HG02610 (cell line): Measurements from ENCODE around the gene RASGRP2.

ENCODE experiments used
- ATAC-seq: cut with Tn5 transposase; IDR thresholded peaks from one replicate; pipeline ENCODE4 v1.9.1; 2021; ENCODE audit warnings: mild to moderate bottlenecking, moderate library complexity; ENCODE audit not compliant: unreplicated experiment

RASGRP2 gene

DNA sequence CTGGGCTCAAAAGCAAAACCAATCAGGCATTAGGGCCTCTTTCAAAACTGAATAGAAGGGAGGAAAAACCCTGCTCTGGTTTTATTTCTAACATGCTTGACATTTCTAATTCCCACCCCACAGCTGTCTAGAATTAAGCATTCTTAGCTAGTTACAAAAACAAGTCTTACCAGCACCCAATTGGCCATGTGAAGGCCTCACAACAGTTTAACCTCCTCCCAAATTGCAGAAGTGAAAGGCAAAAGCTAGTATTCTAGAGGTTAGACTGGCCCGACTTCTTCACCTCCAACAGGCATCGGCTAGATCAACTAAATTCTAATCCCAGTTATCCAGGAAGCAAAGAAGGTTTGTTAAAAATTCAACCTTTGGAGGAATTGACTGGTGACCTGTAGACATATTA, 27.9 kb upstream of the RASGRP2 start:
- no peak for ATAC-seq

DNA sequence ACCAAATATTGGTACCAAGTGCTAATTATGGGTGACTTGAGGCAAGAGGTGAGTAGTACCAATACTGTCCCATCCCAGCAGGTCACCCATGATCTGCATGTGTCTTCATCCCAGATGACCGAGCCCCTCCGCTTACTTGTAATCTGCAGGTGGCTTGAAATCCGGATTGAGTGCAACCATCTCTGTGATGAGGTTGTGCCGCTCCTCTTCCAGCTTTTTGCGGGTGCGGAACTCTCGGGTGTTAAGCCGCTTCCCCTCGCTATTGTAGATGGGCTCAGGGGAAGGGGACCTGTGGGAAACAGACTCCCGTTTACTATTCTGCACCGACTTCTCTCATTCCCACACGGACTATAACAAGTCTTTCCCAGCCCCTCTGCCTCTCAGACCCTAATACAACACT, 26.2 kb upstream of the RASGRP2 start:
- no peak for ATAC-seq

DNA sequence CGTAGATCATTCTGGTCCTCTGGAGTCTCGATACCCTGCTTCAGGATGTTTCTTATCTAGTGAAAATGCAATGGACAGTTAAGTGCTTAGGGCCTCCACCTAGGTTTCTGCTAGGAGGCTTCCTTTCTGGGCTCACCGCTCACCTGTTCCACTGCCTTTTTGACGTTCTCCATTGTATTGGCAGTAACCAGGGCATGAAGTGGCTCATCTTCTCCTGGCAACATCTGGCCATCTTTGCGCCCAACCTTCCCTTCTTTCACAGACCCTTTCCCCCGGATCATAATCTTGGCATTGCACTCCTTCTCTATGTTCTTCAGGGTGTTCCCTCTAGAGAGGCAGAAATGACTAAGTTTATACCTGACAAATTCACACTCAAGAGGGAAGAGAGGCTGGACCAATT, 25.3 kb upstream of the RASGRP2 start:
- ATAC-seq, result no peak

- ATAC-seq, result no peak
Measured at GRCh38 chr11:64768300-64768694, 24.4 kb upstream of the RASGRP2 start.

GRCh38 chr11:64767344-64768299, 23.7 kb upstream of the RASGRP2 start:
- no peak for ATAC-seq

GRCh38 chr11:64766881-64767280, 22.9 kb upstream of the RASGRP2 start:
- ATAC-seq, result no peak

DNA sequence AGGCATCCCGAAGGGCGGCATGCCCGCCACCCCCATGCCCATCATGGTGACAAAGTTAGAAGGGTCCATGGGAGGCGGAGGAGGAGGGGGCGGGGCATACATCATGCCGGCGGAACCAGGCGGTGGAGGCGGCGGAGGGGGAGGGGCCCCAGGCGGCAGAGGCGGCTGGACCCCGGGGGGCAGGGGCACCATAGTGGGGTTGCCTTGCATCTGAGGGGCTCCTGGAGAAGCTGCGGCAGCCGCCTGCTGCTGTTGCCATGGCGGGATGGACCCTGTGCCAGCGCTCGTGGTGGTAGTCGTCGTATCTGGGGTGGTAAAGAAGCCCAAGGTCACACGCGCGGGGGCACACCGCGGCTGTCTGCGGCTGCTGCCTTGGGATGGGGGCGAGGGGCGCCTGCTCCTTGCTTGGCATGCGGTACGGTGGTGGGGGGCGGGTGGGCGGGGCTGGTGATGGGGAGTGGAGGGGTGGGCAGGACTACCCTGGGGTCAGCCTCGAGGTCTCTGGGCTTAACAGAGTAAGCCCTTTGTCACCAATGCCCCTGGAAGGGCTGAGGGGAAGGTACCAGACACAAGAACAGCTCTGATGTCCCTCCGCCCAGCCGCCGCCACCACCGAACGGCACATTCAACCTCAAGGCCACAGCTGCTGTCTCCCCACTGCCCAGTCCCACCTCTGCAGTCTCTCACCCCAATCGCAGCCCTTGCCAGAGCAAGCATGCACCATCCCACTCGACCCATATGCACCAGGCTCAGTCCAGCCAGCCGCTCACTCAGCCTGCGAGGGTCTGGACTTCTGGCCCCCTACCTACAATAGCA, 22.1 kb upstream of the RASGRP2 start:
- ATAC-seq, result no peak

DNA sequence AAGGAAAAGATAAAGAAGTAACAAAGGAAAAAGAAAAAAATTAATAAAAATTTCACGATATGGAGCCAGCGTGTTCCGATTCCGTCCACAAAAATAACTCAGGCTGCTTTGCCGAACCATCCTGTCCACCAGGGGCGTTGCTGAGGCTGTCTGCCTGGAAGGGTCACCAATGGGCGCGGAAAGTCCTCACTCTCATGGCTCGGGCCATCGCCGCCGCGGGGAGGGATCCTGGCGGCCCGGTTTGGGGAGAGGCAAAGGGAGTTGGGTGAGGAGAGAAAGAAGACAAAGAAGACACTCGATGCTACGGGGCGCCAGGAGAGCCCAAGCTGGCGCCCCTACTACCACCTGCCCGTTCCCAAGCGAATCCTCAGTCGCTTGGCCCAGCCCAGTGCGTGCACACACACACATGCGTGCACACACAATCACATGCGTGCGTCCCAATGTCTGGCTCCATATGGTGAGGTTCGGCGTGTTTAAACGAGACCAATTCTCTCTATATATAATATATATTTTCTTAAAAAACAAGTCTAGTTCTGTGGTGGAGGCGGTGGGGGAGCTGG, 21.4 kb upstream of the RASGRP2 start:
- ATAC-seq, result no peak

GRCh38 chr11:64764753-64765152, 20.8 kb upstream of the RASGRP2 start:
- ATAC-seq, result no peak

DNA sequence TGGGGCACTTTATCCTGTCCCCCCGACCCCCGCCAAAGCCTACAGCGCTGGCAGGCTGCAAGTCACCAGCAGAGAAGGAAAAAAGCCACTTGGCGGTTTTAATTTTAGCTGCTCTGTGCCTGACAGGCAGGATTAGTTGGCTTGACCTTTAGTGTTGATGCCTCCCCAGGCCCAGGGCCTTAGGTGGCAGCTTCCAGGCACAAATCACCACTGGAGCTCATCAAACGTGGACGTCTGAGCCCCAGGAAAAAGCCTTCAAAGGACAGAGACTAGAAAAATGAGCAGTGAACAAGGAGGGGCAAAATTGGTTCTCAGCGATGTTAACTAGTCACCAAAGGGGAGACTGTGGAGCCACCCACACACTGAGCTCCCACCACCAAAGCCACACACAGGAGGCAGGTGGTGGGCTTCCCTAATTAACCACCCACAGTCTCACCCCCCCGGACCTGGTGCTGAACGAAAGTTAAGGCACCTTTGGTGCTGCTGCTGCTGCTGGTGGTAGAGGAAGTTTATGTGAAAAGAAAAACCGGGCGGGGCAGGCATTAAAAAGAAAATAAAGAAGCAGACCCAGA, 20.2 kb upstream of the RASGRP2 start:
- ATAC-seq, result no peak

DNA sequence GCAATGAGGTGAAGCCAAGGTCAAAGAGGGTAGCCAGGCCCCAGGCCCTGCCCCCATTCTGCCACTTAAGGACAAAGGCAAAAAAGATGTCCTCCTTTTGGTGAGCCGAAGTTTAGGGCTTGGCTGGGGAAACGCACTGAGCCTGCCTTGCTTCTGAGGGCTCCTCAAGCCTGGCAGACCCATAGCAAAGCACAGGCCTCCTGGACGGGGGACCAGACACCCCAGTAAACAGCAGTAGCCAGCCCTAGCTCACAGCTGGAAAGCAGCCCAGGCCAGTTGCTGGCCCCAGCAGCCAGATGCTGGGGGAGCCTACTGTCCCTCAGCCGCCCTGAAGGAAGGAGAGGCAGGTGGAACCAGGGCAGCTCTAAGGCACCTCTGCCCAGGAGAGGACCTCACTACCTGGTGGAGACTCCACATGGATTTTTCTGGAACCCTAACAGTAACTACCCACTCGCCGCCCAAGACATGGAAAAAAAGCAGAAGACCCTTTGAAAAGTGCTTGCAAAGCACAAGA, 19.6 kb upstream of the RASGRP2 start:
- ATAC-seq, result no peak

- no peak for ATAC-seq
Measured at GRCh38 chr11:64762674-64763525, 19.0 kb upstream of the RASGRP2 start.

DNA sequence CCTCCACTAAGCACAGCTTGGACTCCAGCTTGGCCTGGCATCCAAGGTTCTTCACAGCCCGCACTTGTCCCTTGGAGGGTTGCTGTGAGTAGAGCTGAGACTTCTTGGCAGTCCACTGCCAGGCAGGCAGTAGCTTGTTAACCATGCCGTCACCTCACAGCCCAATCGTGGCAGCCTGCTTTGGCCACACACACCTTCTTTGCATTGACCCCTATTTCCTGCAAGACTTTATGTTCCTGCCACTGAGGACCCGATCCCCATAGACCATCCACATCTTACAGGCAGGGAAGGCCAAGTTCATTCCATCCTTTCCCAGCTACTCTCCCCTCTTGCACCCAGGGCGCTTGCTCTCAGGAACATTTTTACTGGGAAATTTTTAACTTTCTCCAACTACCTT, 18.3 kb upstream of the RASGRP2 start:
- ATAC-seq, result no peak

DNA sequence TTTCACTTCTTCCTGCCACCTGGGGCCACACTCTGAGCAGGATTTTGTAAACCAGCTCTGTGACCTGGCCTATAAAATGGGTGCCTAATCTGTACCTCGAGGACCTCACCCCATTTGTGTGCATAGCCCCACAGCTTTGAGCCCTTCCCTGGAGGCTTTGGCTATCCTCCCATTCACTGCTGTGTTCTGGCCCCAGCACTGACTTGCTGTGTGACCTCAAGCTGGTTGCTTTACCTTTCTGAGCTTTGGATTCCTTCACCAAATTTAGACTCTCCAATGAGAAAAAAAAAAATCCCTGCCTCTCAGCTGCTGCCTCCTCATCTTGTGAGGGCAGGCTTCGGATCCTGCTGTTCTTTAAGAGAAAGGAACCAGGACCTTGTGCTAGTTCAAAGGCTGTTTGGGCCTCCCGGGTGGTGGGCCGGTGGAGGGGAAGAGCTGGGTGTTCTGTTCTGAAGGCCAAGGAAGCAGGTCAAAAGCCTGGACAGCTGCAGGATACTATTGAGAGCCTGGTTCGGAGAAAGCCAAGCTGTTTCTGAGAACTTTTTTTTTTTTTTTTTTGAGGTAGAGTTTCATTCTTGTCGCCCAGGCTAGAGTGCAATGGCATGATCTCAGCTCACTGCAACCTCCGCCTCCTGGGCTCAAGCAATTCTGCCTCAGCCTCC, 16.9 kb upstream of the RASGRP2 start:
- ATAC-seq, result no peak

GRCh38 chr11:64759722-64760719, 16.1 kb upstream of the RASGRP2 start, which contains the start of gene PYGM:
Gene PYGM, minus strand, starts transcription at chr11:64759974. Its CDS starts 76 bp downstream, at chr11:64759898.
- ATAC-seq, result no peak

DNA sequence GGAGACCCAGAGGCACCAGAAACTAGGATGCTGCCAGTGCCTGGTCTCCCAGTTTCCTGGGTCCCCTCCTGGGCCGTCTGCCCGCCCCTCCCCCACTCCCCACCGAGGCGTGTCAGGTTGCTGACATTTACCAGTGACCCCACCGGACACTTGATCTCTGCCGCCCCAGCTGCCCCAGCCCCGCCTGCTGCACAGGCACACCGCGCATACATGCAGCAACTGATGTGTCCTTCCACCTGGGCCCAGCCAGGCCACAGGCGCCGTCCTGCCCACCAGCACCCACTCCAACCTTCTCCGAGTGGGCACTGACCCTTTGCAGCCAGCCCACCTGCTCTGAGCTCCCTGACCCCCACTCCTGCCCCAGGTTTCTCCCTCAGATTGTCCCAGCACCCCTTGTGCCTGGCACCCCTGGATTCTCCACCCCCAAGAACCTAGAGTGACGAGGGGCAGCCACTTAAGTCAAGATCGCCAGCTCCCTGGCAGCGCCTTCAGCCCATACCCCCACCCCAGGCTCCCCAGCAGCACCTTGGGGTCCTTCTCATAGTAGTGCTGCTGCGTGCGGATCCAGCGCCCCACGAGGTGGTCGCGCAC, 15.3 kb upstream of the RASGRP2 start:
- ATAC-seq, result no peak

DNA sequence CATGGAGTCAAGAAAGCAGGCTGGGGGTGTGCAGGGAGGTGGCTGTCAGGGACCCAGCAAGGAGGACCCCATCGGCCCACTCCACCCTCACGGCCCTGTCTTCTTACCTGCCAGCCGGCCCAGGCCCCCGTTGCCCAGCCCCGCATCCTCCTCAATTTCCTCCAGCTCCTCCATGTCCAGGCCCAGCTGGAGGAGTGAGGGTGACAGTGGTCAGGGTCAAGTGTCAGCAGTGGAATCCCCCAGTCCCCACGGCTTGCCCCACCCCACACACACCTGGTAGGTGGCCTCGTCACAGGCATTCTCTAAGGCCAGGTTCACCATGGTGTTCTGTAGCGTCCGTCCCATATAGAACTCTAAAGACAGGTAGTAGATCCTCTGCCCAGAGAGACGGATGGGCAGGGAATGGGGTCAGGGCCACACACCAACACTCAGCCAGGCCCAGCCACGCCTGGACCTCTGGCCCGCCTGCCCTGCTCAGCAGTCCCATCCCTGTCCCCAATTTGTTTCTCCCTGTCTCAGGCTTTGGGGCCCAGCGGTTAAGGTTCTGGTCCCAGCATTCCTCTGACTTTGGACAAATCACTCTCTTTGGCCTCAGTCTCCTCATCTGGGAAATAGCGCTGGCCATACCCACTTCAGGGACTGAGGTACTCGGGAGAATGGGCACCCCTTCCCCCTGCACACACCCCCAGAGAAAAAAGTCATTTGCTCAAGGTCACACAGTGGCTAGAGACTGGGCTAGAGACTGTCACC, 14.6 kb upstream of the RASGRP2 start:
- no peak for ATAC-seq
